ENCODE results near the gene GPR3. TPM values are rescaled to one million over a fixed set of nuclear protein-coding genes. Genes with fewer than 3 reads are reported as not detected.

The GPR3 gene
- polyA plus RNA-seq, 2 of the 4 experiments (the other 2 are of a cell fraction) = 0.76 to 1.7 TPM

- DNase-seq (ENCODE audit: low read depth in 1 of 2, low spot score in 1 of 2) = no peak
- Histone ChIP-seq H3K4me2 (peak overlapping the region; percentile 95), H3K27ac (peak overlapping the region; percentile 93 to 97), H3K4me1 (peaks cover 14% of the 10 kb centered on the region), H3K9me3 (no peaks in the 10 kb centered on the region), H3K4me3 (peak overlapping the region; percentile 78)
- ChIA-PET CTCF (interaction anchor here (0.8 to 10.3 kb wide), 16 partner anchors 10 to 371 kb away, joined by 3 to 130 read pairs (median 6); no protein-coding TSS in a partner anchor), POLR2A (interaction anchor here (0.8 to 2.1 kb wide), 5 partner anchors 10 to 44 kb away, joined by 3 to 11 read pairs (median 4); no protein-coding TSS in a partner anchor)
- 49% methylated on average over 8 of the region's 8 CpGs for WGBS (ENCODE audit: missing lambda C conversion rate)
- peak; percentile 3 to 12; a peak in 5 of 6 replicates for ATAC-seq
- no peak for FAIRE-seq
- TF ChIP-seq FOSB (CRISPR knock-in tag; IDR thresholded peaks at IDR 0.05) (no peak), EHF (CRISPR knock-in tag; IDR thresholded peaks at IDR 0.05) (no peak), POLR2AphosphoS2 (conservative IDR thresholded peaks at IDR 0.05; ENCODE audit: low read length) (no peak)
These were observed 25.2 kb upstream of the GPR3 start for GRCh38 chr1:27367160-27367650.

GRCh38 chr1:27368869-27369582, 23.4 kb upstream of the GPR3 start:
- Histone ChIP-seq H3K4me2 (no peak overlapping the region), H3K4me1 (peaks cover 14% of the 10 kb centered on the region), H3K9me3 (no peaks in the 10 kb centered on the region), H3K27ac (no peak overlapping the region), H3K4me3 (no peak overlapping the region)
- ATAC-seq (no peak), DNase-seq (ENCODE audit: low read depth in 1 of 2, low spot score in 1 of 2) (peak in 1 of 2 experiments; percentile 42), FAIRE-seq (no peak)
- ChIA-PET CTCF (interaction anchor here (0.5 to 10.3 kb wide), 12 partner anchors 9 to 323 kb away, joined by 3 to 130 read pairs (median 4); no protein-coding TSS in a partner anchor), POLR2A (no interaction called here)
- 94% methylated on average over 6 of the region's 13 CpGs for WGBS (ENCODE audit: missing lambda C conversion rate)
- TF ChIP-seq HOXA7 (CRISPR knock-in tag; IDR thresholded peaks at IDR 0.05) = no peak
- 0 out of 3 replicates have a peak, but pooled peaks have one; percentile 16 for TF ChIP-seq CTCF (IDR thresholded peaks at IDR 0.05)
- TF ChIP-seq RAD21 (conservative IDR thresholded peaks at IDR 0.05 in 1 of 2, IDR thresholded peaks at IDR 0.05 in 1 of 2) = peak in 1 of 2 experiments; percentile 36; a peak in 2 of 5 replicates
- no peak for TF ChIP-seq POLR2AphosphoS2 (conservative IDR thresholded peaks at IDR 0.05; ENCODE audit: low read length)

- ChIA-PET POLR2A (no interaction called here), CTCF (interaction anchor here (0.8 to 10.3 kb wide), 8 partner anchors 9 to 76 kb away, joined by 3 to 130 read pairs (median 4); no protein-coding TSS in a partner anchor)
- WGBS (ENCODE audit: missing lambda C conversion rate) = 89% methylated on average over 19 of the region's 19 CpGs
- TF ChIP-seq ATOH8 (CRISPR knock-in tag; IDR thresholded peaks at IDR 0.05; ENCODE audit: low read depth) = no peak
- no peak for TF ChIP-seq CBX8 (IDR thresholded peaks at IDR 0.05)
- no peak for TF ChIP-seq TFCP2L1 (CRISPR knock-in tag; IDR thresholded peaks at IDR 0.05)
- no peak for TF ChIP-seq MYC (IDR thresholded peaks at IDR 0.05; ENCODE audit: borderline replicate concordance, low read length)
- no peak for TF ChIP-seq RAD21 (conservative IDR thresholded peaks at IDR 0.05 in 1 of 2, IDR thresholded peaks at IDR 0.05 in 1 of 2)
- TF ChIP-seq HOXA7 (CRISPR knock-in tag; IDR thresholded peaks at IDR 0.05) = no peak
- no peak for TF ChIP-seq CBX2 (IDR thresholded peaks at IDR 0.05; ENCODE audit: borderline replicate concordance, low read depth)
- Histone ChIP-seq H3K4me3 (no peak overlapping the region), H3K27ac (no peak overlapping the region), H3K4me1 (peaks cover 4% of the 10 kb centered on the region), H3K4me2 (no peak overlapping the region), H3K9me3 (no peaks in the 10 kb centered on the region)
- FAIRE-seq (no peak), DNase-seq (ENCODE audit: low read depth in 1 of 2, low spot score in 1 of 2) (no peak), ATAC-seq (no peak)
These were observed 20.2 kb upstream of the GPR3 start for GRCh38 chr1:27372022-27372807.

All from A549 (cell line).